ENCODE data around the gene OSBPL1A. TPM values are rescaled to one million over a fixed set of nuclear protein-coding genes. Genes with fewer than 3 reads are reported as not detected.

The OSBPL1A gene
- total and polyA plus RNA-seq, 10 of the 15 experiments (the other 5 are each of a cell fraction or from before 2014, with no cell fraction given) = 0.02 to 0.83 (median 0.11) TPM; not detected in 6

DNA sequence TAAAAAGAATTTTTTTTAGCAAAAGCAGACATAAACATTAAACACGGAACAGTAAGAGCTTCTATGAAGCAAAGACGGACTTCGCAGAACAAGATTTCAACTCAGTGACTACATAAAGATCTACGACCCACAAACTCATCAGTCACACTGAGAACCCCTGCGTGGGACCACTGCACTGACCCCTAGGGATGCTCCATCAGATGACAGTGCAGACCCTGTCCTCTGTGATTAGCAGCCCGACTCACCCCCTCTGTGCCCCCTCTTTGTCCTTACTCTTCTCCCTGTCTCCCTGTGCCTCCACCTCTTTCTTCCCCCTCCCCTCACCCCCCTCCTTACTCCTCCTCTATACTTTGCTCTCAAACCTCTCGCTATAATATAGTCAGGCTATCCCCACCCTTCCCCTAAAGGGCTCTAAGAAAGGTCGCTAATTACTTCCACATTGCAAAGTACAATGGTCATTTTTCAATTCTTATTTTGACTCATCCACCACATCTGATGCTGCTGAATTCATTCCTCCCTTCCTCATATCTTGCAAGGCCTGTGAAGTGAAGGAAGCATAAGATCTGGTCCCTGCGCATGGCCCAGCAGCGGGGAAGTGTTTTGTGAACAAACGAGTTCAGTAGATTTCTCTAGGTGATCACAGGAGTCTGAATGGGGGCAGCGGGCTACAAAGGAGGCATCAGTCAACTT, 169.5 kb downstream of the OSBPL1A start (continued):
- no peak for TF ChIP-seq ETV6 (conservative IDR thresholded peaks at IDR 0.05 in 1 of 2, IDR thresholded peaks at IDR 0.05 in 1 of 2; ENCODE audit: borderline replicate concordance in 1 of 2, low read depth in 1 of 2)
- no peak for TF ChIP-seq HCFC1 (IDR thresholded peaks at IDR 0.05; ENCODE audit: low read length)
- TF ChIP-seq TCF12 (IDR thresholded peaks at IDR 0.05; ENCODE audit: low read depth, low read length) = no peak
- TF ChIP-seq, protein P1, sequence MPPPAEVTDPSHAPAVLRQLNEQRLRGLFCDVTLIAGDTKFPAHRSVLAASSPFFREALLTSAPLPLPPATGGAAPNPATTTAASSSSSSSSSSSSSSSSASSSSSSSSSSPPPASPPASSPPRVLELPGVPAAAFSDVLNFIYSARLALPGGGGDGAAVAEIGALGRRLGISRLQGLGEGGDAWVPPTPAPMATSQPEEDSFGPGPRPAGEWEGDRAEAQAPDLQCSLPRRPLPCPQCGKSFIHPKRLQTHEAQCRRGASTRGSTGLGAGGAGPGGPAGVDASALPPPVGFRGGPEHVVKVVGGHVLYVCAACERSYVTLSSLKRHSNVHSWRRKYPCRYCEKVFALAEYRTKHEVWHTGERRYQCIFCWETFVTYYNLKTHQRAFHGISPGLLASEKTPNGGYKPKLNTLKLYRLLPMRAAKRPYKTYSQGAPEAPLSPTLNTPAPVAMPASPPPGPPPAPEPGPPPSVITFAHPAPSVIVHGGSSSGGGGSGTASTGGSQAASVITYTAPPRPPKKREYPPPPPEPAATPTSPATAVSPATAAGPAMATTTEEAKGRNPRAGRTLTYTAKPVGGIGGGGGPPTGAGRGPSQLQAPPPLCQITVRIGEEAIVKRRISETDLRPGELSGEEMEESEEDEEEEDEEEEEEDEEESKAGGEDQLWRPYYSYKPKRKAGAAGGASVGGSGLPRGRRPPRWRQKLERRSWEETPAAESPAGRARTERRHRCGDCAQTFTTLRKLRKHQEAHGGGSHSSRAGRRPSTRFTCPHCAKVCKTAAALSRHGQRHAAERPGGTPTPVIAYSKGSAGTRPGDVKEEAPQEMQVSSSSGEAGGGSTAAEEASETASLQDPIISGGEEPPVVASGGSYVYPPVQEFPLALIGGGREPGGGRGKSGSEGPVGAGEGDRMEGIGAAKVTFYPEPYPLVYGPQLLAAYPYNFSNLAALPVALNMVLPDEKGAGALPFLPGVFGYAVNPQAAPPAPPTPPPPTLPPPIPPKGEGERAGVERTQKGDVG (CRISPR knock-in tag; IDR thresholded peaks at IDR 0.05) = no peak
- TF ChIP-seq LARP7 (IDR thresholded peaks at IDR 0.05) = no peak

DNA sequence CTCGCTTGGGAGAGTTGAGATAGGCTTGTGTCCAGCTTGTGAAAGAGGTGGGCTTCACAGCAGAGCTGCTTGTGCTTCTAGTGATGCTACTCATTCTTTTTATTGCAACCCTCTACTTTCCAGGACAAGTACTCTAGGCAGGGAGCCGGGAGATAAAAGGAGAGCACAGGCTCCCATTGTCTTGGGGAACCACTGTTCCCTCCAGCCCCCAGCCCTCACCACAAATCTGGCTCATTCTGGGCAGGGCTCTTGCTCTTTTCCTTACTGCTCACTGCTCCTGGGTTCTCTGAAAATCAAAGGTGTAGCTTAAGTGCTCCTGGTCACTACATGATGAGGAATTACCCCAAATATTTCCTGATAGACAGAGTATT, 177.3 kb downstream of the OSBPL1A start:
- H3K4me3 ChIP-seq = no peak overlapping the region
- no peaks in the 10 kb centered on the region for H3K79me2 ChIP-seq (ENCODE audit: control insufficient read depth, insufficient read depth, low read length)
- ChIA-PET SMC1A (ENCODE audit: uncharacterized antibody, unreplicated experiment) (no interaction called here), POLR2A (no interaction called here), CTCF (interaction anchor here (0.8 to 2.4 kb wide), 3 partner anchors 43 to 286 kb away, joined by 4 to 13 read pairs (median 4); no protein-coding TSS in a partner anchor), RAD21 (ENCODE audit: unreplicated experiment) (no interaction called here)
- no peaks in the 10 kb centered on the region for H4K20me1 ChIP-seq (ENCODE audit: control insufficient read depth, insufficient read depth)
- no peaks in the 10 kb centered on the region for H3K4me1 ChIP-seq (ENCODE audit: control insufficient read depth, insufficient read depth, low read length)
- no peak for FAIRE-seq
- H3K27me3 ChIP-seq (replicated peaks in 1 of 2; ENCODE audit: control insufficient read depth in 2 of 2, insufficient read depth in 2 of 2, low read length in 1 of 2) = peaks cover 1 to 11% of the 10 kb centered on the region in 2 experiments; a peak in 3 of 4 replicates
- no peak overlapping the region for H3K27ac ChIP-seq (ENCODE audit: control insufficient read depth, insufficient read depth)
- WGBS (ENCODE audit: insufficient coverage, insufficient replicate concordance, low lambda C conversion rate, missing lambda C conversion rate) = 3% methylated on average over 2 of the region's 2 CpGs
- no peaks in the 10 kb centered on the region for H3K9me3 ChIP-seq (replicated peaks; ENCODE audit: control insufficient read depth, insufficient read depth, low read length)
- TF ChIP-seq SRF (IDR thresholded peaks at IDR 0.05; ENCODE audit: low read depth in 2 of 2, low read length in 2 of 2) = no peak
- DNase-seq (ENCODE audit: low read depth, low spot score) = no peak
- BruUV-seq (replicated peaks) = no TSS peak
- no peak overlapping the region for H3K9ac ChIP-seq (ENCODE audit: control insufficient read depth, insufficient read depth, low read length)
- no peak for ATAC-seq
- in situ Hi-C loops (cut with MboI) (no loop called here), intact Hi-C loops (cut with micrococcal nuclease; ENCODE audit: unreplicated experiment) (no loop called here)
- H3K36me3 ChIP-seq (ENCODE audit: control insufficient read depth in 2 of 2, insufficient read depth in 2 of 2, low read length in 1 of 2) = no peaks in the 10 kb centered on the region
- H3K4me2 ChIP-seq (ENCODE audit: control insufficient read depth, insufficient read depth) = no peak overlapping the region
- H2AFZ ChIP-seq (ENCODE audit: control insufficient read depth, low read depth, low read length) = no peak overlapping the region
